Measurements from ENCODE around the gene ARHGAP40.
"Not testable (repeated sequence)": the region's sequence is repeated elsewhere in the genome, so short reads cannot be mapped to it uniquely, and the experiment has no call there.

Gene ARHGAP40

DNA sequence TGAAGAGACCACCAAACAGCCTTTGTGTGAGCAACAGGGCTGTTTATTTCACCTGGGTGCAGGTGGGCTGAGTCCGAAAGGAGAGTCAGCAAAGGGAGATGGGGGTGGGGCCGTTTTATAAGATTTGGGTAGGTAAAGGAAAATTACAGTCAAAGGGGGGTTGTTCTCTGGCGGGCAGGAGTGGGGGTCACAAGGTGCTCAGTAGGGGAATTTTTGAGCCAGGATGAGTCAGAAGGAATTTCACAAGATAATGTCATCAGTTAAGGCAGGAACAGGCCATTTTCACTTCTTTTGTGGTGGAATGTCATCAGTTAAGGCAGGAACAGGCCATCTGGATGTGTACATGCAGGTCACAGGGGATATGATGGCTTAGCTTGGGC is 9.2 kb upstream of the ARHGAP40 start:
- not testable (repeated sequence) for DNase-seq, H3K4me3 Mint-ChIP-seq, H3K9me3 Mint-ChIP-seq

DNA sequence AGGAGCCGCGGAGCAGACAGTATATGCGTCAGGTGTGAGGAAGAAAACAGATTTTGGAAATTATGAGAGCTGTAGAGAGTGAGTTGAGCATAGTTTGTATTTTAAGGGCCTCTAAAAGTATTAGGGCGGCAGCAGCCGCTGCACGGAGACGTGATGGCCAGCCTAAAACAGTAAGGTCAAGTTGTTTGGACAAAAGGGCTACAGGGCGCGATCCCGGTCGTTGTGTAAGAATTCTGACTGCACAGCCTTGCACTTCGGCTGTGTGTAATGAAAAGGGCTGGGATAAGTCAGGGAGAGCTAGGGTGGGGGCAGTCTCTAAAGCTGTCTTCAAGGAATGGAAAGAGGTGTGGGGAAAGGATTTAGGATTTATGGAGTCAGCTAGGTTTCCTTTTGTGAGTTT is 7.3 kb upstream of the ARHGAP40 start:
- peaks cover 18 to 20% of the 10 kb centered on the region in 2 donors for H3K27me3 Mint-ChIP-seq
- DNase-seq; H3K4me1 Mint-ChIP-seq (ENCODE audit: low read depth in 2 of 2); H3K9me3 Mint-ChIP-seq; H3K36me3 Mint-ChIP-seq (ENCODE audit: insufficient read depth); ATAC-seq (replicated peaks); H3K27ac Mint-ChIP-seq; H3K4me3 Mint-ChIP-seq: not testable (repeated sequence)

More for the DNA sequence above, 9.2 kb upstream of the ARHGAP40 start:
- not testable (repeated sequence) for H3K27ac Mint-ChIP-seq; H3K4me1 Mint-ChIP-seq (ENCODE audit: low read depth in 2 of 2); H3K27me3 Mint-ChIP-seq; H3K36me3 Mint-ChIP-seq (ENCODE audit: insufficient read depth); ATAC-seq (replicated peaks)

DNA sequence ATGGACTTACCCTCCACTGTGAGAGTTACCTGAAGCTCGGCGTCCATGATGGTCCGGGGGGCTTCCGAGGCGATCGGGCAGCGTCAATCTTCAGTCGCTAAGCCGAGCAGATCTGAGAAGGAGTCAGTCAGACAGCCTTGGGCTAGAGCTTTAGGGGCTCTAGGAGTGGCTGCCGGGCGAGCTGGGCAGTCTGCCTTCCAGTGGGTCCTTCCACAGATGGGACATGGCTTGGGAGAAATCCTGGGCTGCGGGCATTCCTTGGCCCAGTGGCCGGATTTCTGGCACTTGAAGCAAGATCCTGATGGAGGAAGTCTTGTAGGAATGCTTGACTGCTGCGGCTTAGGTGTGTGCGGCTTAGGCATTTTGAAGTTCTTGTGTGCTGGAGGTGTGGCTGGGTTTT is 5.7 kb upstream of the ARHGAP40 start:
- not testable (repeated sequence) for H3K9me3 Mint-ChIP-seq; DNase-seq; H3K4me1 Mint-ChIP-seq (ENCODE audit: low read depth in 2 of 2); H3K36me3 Mint-ChIP-seq (ENCODE audit: insufficient read depth); H3K27ac Mint-ChIP-seq; H3K4me3 Mint-ChIP-seq; ATAC-seq (replicated peaks)
- H3K27me3 Mint-ChIP-seq = peaks cover 33 to 36% of the 10 kb centered on the region in 2 donors

DNA sequence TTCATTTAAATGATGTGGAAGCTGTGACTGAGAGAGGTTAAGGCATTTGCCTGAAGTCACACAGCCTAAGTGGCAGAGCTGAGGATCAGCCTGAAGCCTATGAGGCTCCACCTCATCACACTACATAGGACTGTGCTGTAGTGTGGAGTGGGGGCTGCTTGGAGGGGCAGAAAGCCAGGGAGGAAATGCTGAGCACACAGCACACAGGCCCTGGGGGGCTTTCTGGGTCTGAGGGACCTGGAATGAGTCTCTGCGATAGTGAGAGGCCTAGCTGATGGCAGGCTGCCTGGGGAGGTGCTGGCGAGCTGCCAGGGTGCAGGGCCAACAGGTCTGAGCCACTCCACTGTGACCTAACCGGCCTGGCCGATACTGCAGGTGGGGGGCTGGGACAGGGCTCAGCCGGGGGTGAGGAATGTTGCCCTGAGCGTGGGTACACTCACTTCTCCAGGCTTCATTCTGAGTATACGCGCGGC is 2.2 kb upstream of the ARHGAP40 start:
- ATAC-seq (replicated peaks) (no peak), DNase-seq (no peak)
- Mint-ChIP-seq H3K9me3 (no peaks in the 10 kb centered on the region), H3K27me3 (peaks cover 64 to 69% of the 10 kb centered on the region in 2 donors), H3K36me3 (ENCODE audit: insufficient read depth) (no peaks in the 10 kb centered on the region), H3K27ac (no peak overlapping the region), H3K4me3 (no peak overlapping the region), H3K4me1 (ENCODE audit: low read depth in 2 of 2) (peaks cover 4% of the 10 kb centered on the region in 2 donors)

DNA sequence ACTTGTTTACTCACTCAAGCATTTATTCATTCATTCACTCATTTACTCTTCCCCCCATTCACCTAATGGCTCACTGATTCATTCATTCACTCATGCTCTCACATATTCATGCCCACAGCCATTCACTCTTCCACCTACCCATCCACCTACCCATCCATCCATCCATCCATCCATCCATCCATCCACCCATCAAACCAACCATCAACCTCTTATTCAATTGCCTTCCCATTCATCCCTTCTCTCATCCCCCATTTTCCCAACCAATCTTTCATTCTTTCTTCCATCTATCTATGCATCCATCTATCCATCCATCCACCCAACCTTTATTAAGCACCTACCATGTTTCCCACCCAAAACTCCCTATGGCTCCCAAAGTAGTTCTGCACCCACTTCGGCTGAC is 1.6 kb upstream of the ARHGAP40 start:
- H3K4me1 Mint-ChIP-seq (ENCODE audit: low read depth in 2 of 2) = peaks cover 4% of the 10 kb centered on the region in 2 donors
- no peak overlapping the region for H3K27ac Mint-ChIP-seq
- no peak overlapping the region for H3K4me3 Mint-ChIP-seq
- ATAC-seq (replicated peaks) = no peak
- peaks cover 68 to 73% of the 10 kb centered on the region in 2 donors for H3K27me3 Mint-ChIP-seq
- no peak for DNase-seq
- no peaks in the 10 kb centered on the region for H3K9me3 Mint-ChIP-seq
- no peaks in the 10 kb centered on the region for H3K36me3 Mint-ChIP-seq (ENCODE audit: insufficient read depth)

DNA sequence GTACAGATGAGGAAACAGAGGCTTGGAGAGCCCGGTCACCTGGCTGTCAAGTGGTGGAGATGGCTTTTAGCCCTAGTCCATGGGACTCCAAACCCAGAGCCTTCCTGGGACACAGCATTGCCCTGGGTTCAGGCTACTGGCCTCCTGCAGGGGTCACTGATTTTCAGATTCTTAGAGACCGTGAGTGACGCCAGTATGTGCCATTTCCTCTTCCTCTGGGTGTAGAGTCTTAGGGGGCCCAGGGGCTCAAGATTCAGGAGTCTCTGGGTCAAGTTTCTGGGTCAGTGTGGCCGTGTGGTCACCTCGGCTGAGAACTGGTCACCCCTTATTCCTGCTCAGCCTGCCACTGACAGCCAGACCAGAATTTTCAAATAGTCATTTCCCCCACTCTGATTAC is 574 bp downstream of the ARHGAP40 start:
- DNase-seq = no peak

DNA sequence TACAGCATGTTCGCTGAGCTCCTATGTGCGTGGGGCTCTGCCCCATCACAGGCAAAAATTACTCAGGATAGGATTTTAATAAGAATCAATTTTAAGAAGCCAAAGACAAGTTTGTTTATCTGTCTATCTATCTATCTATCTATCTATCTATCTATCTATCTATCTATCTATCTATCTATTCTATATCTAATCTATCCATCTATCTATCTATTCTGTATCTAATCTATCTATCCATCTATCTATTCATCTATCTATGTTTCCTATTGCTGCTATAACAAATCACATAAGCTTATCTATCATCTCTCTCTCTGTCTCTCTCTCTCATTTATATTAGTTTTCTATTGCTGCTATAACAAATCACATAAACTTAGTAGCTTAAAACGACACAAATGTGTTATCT is 1.7 kb downstream of the ARHGAP40 start:
- no peak for ATAC-seq (replicated peaks)
- peaks cover 4% of the 10 kb centered on the region in 2 donors for H3K4me1 Mint-ChIP-seq (ENCODE audit: low read depth in 2 of 2)
- no peaks in the 10 kb centered on the region for H3K36me3 Mint-ChIP-seq (ENCODE audit: insufficient read depth)
- peaks cover 61 to 71% of the 10 kb centered on the region in 2 donors for H3K27me3 Mint-ChIP-seq
- no peaks in the 10 kb centered on the region for H3K9me3 Mint-ChIP-seq
- H3K4me3 Mint-ChIP-seq = no peak overlapping the region
- no peak for DNase-seq
- H3K27ac Mint-ChIP-seq = no peak overlapping the region

More for the DNA sequence above, 574 bp downstream of the ARHGAP40 start:
- Mint-ChIP-seq H3K36me3 (ENCODE audit: insufficient read depth) (no peaks in the 10 kb centered on the region), H3K27me3 (peaks cover 65 to 71% of the 10 kb centered on the region in 2 donors), H3K4me3 (no peak overlapping the region), H3K27ac (no peak overlapping the region), H3K9me3 (no peaks in the 10 kb centered on the region), H3K4me1 (ENCODE audit: low read depth in 2 of 2) (peaks cover 4% of the 10 kb centered on the region in 2 donors)
- no peak for ATAC-seq (replicated peaks)

DNA sequence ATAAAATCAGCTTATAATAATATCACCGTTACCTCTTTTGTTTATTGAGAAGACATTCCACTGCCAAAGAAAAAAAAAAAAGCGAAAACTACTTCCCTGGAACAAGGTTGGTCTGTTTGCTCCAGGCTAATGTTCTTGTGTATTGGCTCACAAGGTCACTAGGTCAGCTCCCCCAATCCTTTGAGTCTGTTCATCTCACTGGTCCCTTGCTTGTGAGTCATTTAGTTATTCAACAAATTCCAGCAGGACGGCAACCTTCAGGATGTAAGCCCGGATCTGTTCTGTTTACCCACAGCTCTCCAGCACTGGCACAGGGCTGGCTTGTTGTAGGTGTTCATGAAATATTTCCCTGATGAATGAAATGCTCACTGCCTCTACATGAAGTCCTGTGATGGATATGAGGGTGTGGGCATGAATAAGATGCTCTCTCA is 3.3 kb downstream of the ARHGAP40 start:
- Mint-ChIP-seq H3K4me3 (no peak overlapping the region), H3K36me3 (ENCODE audit: insufficient read depth) (no peaks in the 10 kb centered on the region), H3K4me1 (ENCODE audit: low read depth in 2 of 2) (peaks cover 4% of the 10 kb centered on the region in 2 donors), H3K27ac (no peak overlapping the region), H3K9me3 (no peaks in the 10 kb centered on the region), H3K27me3 (peaks cover 54 to 67% of the 10 kb centered on the region in 2 donors)
- DNase-seq (no peak), ATAC-seq (replicated peaks) (no peak)

DNA sequence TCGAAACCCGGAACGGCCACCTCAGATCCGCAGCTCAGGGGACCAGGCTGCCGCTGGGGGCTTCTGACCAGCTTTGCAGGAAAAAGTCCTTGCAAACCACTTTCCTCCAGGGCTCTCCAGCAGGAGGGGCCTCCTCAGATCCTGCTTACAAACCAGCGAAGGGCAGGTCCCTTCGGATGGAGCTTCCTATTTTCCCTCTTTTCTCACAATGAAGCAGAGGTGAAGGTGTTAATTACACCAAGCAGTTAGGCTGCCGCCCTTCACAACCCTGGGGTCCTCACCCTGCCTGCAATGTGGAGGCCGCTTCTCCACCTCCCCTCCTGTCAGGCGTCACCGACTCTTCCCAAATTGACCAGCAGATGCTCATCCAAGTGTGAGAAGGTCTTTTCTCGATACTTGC is 5.7 kb downstream of the ARHGAP40 start:
- ATAC-seq (replicated peaks) = no peak
- no peak for DNase-seq
- no peak overlapping the region for H3K27ac Mint-ChIP-seq
- H3K27me3 Mint-ChIP-seq = peaks cover 35 to 47% of the 10 kb centered on the region in 2 donors
- H3K36me3 Mint-ChIP-seq (ENCODE audit: insufficient read depth) = no peaks in the 10 kb centered on the region
- H3K4me1 Mint-ChIP-seq (ENCODE audit: low read depth in 2 of 2) = no peaks in the 10 kb centered on the region
- no peaks in the 10 kb centered on the region for H3K9me3 Mint-ChIP-seq
- H3K4me3 Mint-ChIP-seq = no peak overlapping the region

DNA sequence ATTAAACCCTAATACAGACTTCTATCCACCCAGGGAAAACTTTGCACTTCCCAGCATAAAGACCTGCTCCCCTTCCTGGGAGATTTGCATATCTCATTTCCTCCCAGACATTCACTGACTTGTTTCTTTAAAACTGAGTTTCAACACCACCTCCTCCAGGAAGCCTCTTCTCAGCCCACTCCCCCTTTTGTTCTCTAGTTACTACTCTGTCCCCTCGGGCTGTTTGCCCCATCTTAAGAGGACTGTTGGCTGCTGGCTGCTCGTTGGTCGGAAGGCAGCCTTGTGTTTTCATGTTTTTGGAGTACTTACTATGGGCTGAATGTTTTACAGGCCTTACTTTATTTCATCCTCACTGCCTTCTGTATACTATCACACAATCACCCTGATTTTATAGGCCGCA is 6.6 kb downstream of the ARHGAP40 start:
- ATAC-seq (replicated peaks) (no peak), DNase-seq (no peak)
- Mint-ChIP-seq H3K27ac (no peak overlapping the region), H3K9me3 (no peaks in the 10 kb centered on the region), H3K27me3 (peaks cover 33 to 47% of the 10 kb centered on the region in 2 donors), H3K4me1 (ENCODE audit: low read depth in 2 of 2) (no peaks in the 10 kb centered on the region), H3K36me3 (ENCODE audit: insufficient read depth) (no peaks in the 10 kb centered on the region), H3K4me3 (no peak overlapping the region)

DNA sequence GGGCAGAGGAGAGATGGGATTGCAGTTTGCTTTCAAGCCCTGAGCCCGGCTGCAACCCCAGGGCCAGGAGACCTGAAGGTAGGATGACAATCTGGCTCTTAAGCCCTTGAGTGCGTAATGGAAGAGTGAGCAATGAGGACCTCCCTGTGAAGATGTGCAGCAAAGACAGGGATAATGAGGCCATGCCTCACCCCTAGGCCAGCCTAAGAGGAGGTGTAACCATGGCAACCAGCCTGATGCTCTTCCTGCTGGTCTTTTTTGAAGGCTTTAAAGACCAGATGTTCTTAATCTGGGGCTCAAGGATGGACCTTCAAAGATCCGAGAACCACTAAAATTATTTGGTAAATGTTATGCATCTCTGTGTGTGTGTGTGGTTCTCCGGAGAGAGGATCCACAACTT is 8.2 kb downstream of the ARHGAP40 start:
- ATAC-seq (replicated peaks) (no peak), DNase-seq (no peak)
- Mint-ChIP-seq H3K36me3 (ENCODE audit: insufficient read depth) (no peaks in the 10 kb centered on the region), H3K4me1 (ENCODE audit: low read depth in 2 of 2) (no peaks in the 10 kb centered on the region), H3K27me3 (peaks cover 23 to 40% of the 10 kb centered on the region in 2 donors), H3K27ac (no peak overlapping the region), H3K4me3 (no peak overlapping the region), H3K9me3 (no peaks in the 10 kb centered on the region)

DNA sequence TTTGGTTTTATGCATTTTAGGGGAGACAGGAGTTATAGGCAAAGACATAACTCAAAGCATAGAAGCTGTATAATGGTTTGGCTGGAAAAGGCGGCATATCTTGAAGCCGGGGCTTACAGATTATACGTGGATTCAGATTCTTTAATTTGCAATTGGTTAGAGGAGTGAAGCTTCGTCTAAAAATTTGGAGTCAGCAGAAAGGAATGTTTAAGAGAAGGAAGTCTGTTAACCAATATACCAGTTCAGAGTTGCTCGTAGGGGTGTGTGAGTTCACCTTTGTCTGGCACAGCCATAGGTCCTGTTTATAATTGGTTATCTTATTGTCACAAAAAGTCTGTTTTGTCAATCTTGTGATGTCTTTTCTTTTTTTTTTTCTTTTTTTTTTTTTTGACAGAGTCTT is 8.9 kb downstream of the ARHGAP40 start:
- ATAC-seq (replicated peaks) = no peak
- DNase-seq = no peak
- no peaks in the 10 kb centered on the region for H3K36me3 Mint-ChIP-seq (ENCODE audit: insufficient read depth)
- no peaks in the 10 kb centered on the region for H3K9me3 Mint-ChIP-seq
- peaks cover 18 to 41% of the 10 kb centered on the region in 2 donors for H3K27me3 Mint-ChIP-seq
- H3K4me3 Mint-ChIP-seq = no peak overlapping the region
- H3K4me1 Mint-ChIP-seq (ENCODE audit: low read depth in 2 of 2) = no peaks in the 10 kb centered on the region
- no peak overlapping the region for H3K27ac Mint-ChIP-seq

DNA sequence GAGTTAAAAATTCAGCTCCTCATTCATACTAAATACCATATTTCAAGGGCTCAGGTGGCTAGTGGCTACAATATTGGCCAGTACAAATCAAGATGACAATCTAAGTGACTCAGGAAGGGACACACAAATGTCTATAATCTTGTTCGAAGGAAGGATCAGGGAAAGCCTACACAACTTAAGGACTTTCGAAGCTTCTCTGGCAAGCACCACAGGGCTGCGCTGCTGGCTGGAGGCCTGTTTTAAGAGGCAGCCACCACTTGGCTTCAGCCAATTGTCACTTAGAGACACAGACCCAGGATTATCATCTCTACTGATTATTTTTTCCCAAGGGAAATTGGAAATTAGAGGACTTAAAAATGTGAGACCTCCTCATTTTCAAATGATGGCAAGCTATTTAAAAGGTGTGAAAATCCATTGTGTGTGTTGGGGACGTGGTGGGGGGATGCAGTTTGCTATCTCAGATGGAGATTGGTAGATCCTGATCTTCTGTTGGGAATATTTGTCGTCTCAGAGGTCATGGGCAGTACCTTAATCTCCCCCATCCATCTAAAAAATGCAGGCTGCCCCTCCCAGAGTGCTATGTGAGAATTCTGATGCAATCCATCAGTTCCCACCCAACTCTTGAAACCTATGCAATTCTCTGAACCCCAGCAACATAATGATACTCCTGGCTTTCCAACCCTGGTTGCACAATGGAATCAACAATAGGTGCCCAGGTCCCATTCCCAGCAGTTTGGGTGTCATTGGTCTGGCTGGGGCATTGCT is 11.3 kb downstream of the ARHGAP40 start:
- H3K4me3 Mint-ChIP-seq = no peak overlapping the region

DNA sequence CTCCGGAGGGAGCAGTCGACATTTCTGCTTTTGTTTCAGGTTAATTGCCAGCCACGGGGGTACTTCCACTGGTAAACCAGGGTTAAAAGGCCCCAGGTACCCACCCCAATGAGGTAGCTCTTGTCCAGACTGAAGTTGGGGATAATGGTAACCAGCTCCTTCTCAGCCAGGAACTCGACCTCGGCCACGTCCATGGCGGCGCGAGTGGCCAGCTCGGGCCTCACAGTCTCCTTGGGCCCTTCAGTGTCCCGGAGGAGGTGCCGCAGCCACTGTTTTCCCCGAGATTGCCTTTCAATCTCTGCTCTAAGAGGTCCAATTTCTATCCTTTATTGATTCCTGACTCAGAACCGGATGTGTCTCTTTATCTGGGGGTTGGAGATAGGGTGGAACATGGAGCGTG is 13.7 kb downstream of the ARHGAP40 start:
- H3K27ac Mint-ChIP-seq = no peak overlapping the region
- no peaks in the 10 kb centered on the region for H3K4me1 Mint-ChIP-seq (ENCODE audit: low read depth in 2 of 2)
- DNase-seq (no peak), ATAC-seq (replicated peaks) (no peak)
- no peak overlapping the region for H3K4me3 Mint-ChIP-seq
- H3K36me3 Mint-ChIP-seq (ENCODE audit: insufficient read depth) = no peaks in the 10 kb centered on the region
- peaks cover 38 to 69% of the 10 kb centered on the region in 2 donors for H3K27me3 Mint-ChIP-seq
- H3K9me3 Mint-ChIP-seq = no peaks in the 10 kb centered on the region

More for the DNA sequence above, 11.3 kb downstream of the ARHGAP40 start:
- ATAC-seq (replicated peaks) (no peak), DNase-seq (no peak)
- Mint-ChIP-seq H3K27ac (no peak overlapping the region), H3K4me1 (ENCODE audit: low read depth in 2 of 2) (no peaks in the 10 kb centered on the region), H3K27me3 (peaks cover 26 to 54% of the 10 kb centered on the region in 2 donors), H3K9me3 (no peaks in the 10 kb centered on the region), H3K36me3 (ENCODE audit: insufficient read depth) (no peaks in the 10 kb centered on the region)
